ENCODE results near the gene PLPPR2. TPM values are rescaled to one million over a fixed set of nuclear protein-coding genes. Genes with fewer than 3 reads are reported as not detected.
A peak's percentile ranks its signal among the peaks of the same experiment; 100 is the strongest.
"Not testable (repeated sequence)": the region's sequence is repeated elsewhere in the genome, so short reads cannot be mapped to it uniquely, and the experiment has no call there.

Gene PLPPR2, protein sequence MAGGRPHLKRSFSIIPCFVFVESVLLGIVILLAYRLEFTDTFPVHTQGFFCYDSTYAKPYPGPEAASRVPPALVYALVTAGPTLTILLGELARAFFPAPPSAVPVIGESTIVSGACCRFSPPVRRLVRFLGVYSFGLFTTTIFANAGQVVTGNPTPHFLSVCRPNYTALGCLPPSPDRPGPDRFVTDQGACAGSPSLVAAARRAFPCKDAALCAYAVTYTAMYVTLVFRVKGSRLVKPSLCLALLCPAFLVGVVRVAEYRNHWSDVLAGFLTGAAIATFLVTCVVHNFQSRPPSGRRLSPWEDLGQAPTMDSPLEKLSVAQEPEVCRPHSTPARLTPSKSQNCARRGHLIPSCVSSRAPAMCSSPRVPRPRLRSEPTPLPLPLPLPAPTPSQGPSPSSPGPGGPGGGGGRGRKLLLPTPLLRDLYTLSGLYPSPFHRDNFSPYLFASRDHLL
- 19.0 and 20.2 TPM in 2 replicates for total RNA-seq (2021)
- percentile 40 among the genes with signal in this experiment for Bru-seq, nascent RNA
- BruChase-seq, experiment 1, labeled RNA remaining after a 2-hour chase, result percentile 53 among the genes with signal in this experiment
- BruChase-seq, experiment 2, labeled RNA remaining after a 6-hour chase, result percentile 66 among the genes with signal in this experiment
- long read RNA-seq, transcript PLPPR2-201 (10 exons, 2,727 nt), result major isoform, 14 of 54 reads
- long read RNA-seq, partial matches to known transcripts, result 24 of 54 reads
- long read RNA-seq, other reads (novel, unspliced or antisense), result 13 of 54 reads

DNA sequence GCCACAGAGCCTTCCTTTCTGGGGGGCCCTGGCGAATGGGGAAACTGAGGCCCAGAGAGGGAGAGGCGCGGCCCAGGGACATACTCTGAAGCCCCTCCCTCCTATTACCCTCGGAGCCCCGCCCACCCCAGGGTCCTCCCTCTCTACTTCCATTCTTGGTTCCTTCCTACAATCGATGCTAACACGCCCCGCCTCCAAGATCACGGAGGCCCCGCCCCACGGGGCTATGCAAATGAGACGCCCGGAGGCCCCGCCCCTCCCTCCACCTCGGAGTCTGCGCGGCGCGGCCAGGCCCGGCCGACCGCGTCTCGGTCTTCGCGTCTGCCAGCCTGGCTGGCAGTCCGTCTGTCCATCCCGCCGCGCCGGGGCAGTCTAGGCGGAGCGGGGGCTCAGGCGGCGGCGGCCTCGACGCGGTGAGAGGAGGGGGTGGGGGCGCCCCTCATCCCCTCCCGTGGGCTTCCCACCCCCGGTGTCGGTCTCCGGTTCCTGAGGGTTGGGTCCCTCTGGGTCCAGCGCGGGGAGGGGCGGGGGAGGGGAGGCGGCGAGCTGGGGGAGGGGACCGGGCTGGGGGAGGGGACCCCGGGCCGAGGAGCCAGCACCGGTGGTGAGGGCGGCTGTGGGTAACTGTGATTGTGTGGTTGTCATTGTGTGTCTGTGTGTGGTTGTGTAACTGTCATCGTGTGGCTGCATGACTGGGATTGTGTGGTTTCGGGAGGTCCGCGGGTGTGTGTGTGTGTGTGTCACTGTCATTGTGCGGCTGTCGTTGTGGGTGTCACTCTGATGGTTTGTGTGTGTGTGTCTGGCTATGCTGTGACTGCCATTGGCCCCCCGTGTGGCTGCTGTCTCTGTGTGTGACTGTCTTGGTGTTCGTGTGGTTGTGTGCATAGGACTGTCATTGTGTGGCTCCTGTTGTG lies at the start of gene PLPPR2:
Gene PLPPR2 (plus strand): TSS at position 273 of the 914 bp plus-strand sequence. CDS start 2,242 bp downstream, outside the sequence.
- H3K36me3 ChIP-seq (ENCODE audit: insufficient read depth, low read length, poor library complexity, severe bottlenecking), result no peaks in the 10 kb centered on the region
- TSS peak; percentile 52 for BruUV-seq (replicated peaks)
- intact Hi-C loops (cut with micrococcal nuclease; ENCODE audit: unreplicated experiment), result no loop called here
- H3K9me3 ChIP-seq (ENCODE audit: low read depth, low read length, poor library complexity, severe bottlenecking), result no peaks in the 10 kb centered on the region
- H3K4me3 ChIP-seq (ENCODE audit: low read depth, low read length, poor library complexity, severe bottlenecking), result peak within 1 kb of the TSS; percentile 63
- POLR2A ChIA-PET (ENCODE audit: low non-redundant PET), result no interaction called here
- no peaks in the 10 kb centered on the region for H3K4me1 ChIP-seq (ENCODE audit: insufficient read depth, low read length, poor library complexity, severe bottlenecking)
- H3K27me3 ChIP-seq (replicated peaks; ENCODE audit: insufficient read depth, low read depth, low read length, poor library complexity), result no peaks in the 10 kb centered on the region
- peak within 1 kb of the TSS; percentile 47 for H3K27ac ChIP-seq (ENCODE audit: low read depth, low read length, poor library complexity, severe bottlenecking)
- TF ChIP-seq, protein P1, sequence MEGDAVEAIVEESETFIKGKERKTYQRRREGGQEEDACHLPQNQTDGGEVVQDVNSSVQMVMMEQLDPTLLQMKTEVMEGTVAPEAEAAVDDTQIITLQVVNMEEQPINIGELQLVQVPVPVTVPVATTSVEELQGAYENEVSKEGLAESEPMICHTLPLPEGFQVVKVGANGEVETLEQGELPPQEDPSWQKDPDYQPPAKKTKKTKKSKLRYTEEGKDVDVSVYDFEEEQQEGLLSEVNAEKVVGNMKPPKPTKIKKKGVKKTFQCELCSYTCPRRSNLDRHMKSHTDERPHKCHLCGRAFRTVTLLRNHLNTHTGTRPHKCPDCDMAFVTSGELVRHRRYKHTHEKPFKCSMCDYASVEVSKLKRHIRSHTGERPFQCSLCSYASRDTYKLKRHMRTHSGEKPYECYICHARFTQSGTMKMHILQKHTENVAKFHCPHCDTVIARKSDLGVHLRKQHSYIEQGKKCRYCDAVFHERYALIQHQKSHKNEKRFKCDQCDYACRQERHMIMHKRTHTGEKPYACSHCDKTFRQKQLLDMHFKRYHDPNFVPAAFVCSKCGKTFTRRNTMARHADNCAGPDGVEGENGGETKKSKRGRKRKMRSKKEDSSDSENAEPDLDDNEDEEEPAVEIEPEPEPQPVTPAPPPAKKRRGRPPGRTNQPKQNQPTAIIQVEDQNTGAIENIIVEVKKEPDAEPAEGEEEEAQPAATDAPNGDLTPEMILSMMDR (conservative IDR thresholded peaks at IDR 0.05; ENCODE audit: low read depth, low read length), result no peak
- no peak for TF ChIP-seq EZH2 (IDR thresholded peaks at IDR 0.05; ENCODE audit: borderline replicate concordance, low read depth, low read length, poor library complexity, severe bottlenecking)
- CTCF ChIA-PET, result no interaction called here
- peak; percentile 95 for DNase-seq (ENCODE audit: low spot score)

DNA sequence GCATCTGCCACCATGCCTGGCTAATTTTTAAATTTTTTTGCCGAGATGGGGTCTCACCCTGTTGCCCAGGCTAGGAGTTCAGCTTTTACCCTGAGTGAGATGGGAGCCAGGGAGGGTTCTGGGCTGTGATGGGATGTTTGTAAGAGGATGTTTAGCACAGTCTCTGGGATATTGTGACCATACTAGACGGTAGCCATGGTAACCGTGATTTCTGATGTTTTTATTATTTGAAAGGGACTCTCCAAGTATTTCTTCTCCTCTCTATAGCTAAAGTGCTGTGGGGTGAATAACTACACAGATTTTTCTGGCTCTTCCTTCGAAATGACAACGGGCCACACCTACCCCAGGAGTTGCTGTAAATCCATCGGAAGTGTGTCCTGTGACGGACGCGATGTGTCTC lies 48.9 kb upstream of the PLPPR2 start:
- no peaks in the 10 kb centered on the region for H3K36me3 ChIP-seq (ENCODE audit: insufficient read depth, low read length, poor library complexity, severe bottlenecking)
- no peak for DNase-seq (ENCODE audit: low spot score)
- no peaks in the 10 kb centered on the region for H3K4me1 ChIP-seq (ENCODE audit: insufficient read depth, low read length, poor library complexity, severe bottlenecking)
- intact Hi-C loops (cut with micrococcal nuclease; ENCODE audit: unreplicated experiment), result no loop called here
- ChIA-PET POLR2A (ENCODE audit: low non-redundant PET) (no interaction called here), CTCF (no interaction called here)
- H3K27ac ChIP-seq (ENCODE audit: low read depth, low read length, poor library complexity, severe bottlenecking), result no peak overlapping the region
- no peaks in the 10 kb centered on the region for H3K9me3 ChIP-seq (ENCODE audit: low read depth, low read length, poor library complexity, severe bottlenecking)
- TF ChIP-seq, protein P1 (conservative IDR thresholded peaks at IDR 0.05; ENCODE audit: low read depth, low read length), result no peak
- BruUV-seq (replicated peaks), result no TSS peak
- no peaks in the 10 kb centered on the region for H3K27me3 ChIP-seq (replicated peaks; ENCODE audit: insufficient read depth, low read depth, low read length, poor library complexity)
- no peak overlapping the region for H3K4me3 ChIP-seq (ENCODE audit: low read depth, low read length, poor library complexity, severe bottlenecking)

DNA sequence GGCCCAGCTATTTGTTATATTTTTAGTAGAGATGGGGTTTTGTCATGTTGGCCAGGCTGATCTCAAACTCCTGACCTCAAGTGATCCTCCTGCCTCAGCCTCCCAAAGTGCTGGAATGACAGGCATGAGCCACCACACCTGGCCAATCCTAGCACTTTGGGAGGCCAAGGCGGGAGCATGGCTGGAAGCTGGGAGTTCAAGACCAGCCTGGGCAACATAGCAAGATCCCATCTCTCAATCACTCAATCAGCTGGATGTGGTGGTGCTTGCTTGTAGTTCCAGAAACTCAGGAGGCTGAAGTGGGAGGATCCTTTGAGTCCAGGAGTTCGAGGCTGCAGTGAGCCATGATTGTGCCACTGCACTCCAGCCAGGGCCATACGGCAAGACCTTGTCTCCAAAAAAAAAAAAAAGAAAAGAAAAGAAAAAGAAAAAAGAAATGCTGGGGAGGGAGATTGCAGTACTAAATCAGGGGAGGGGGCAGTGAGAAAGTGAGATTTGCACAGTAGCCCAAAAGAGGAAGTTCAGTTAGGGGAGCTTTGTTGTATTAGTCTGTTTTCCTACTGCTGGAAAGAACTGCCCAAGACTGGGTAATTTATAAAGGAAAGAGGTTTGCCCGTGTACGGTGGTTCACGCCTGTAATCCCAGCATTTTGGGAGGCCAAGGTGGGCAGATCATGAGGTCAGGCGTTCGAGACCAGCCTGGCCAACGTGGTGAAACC lies 34.8 kb upstream of the PLPPR2 start:
- intact Hi-C loops (cut with micrococcal nuclease; ENCODE audit: unreplicated experiment); H3K27ac ChIP-seq (ENCODE audit: low read depth, low read length, poor library complexity, severe bottlenecking); H3K36me3 ChIP-seq (ENCODE audit: insufficient read depth, low read length, poor library complexity, severe bottlenecking); H3K27me3 ChIP-seq (replicated peaks; ENCODE audit: insufficient read depth, low read depth, low read length, poor library complexity); BruUV-seq (replicated peaks); H3K4me3 ChIP-seq (ENCODE audit: low read depth, low read length, poor library complexity, severe bottlenecking); H3K9me3 ChIP-seq (ENCODE audit: low read depth, low read length, poor library complexity, severe bottlenecking); CTCF ChIA-PET; DNase-seq (ENCODE audit: low spot score): not testable (repeated sequence)
- peaks cover 27% of the 10 kb centered on the region for H3K4me1 ChIP-seq (ENCODE audit: insufficient read depth, low read length, poor library complexity, severe bottlenecking)
- POLR2A ChIA-PET (ENCODE audit: low non-redundant PET), result interaction anchor here (0.5 kb wide), 1 partner anchor 22 kb away, joined by 4 read pairs; no protein-coding TSS in a partner anchor
